HTERT RPE-1 (cell line): ENCODE results near the gene CPNE2.
"Not testable (repeated sequence)": the region's sequence is repeated elsewhere in the genome, so short reads cannot be mapped to it uniquely, and the experiment has no call there.

ENCODE experiments used
- in situ Hi-C: fragments of 300-500 bp; cut with MboI; formaldehyde crosslinking; loops from 4 replicates; pipeline ENCODE4 v1.14.3; 2020; ENCODE audit warnings: low sequenced_read_pairs

CPNE2 gene

GRCh38 chr16:57166451-57166850 is 74.1 kb downstream of the CPNE2 start:
- in situ Hi-C loops, result no loop called here

- in situ Hi-C loops, result no loop called here
Measured at GRCh38 chr16:57166951-57167350, 74.6 kb downstream of the CPNE2 start.

- in situ Hi-C loops, result no loop called here
Measured at GRCh38 chr16:57167538-57167937, 75.2 kb downstream of the CPNE2 start.

GRCh38 chr16:57167953-57168352 is 75.6 kb downstream of the CPNE2 start:
- in situ Hi-C loops, result no loop called here

GRCh38 chr16:57169327-57169726 is 76.9 kb downstream of the CPNE2 start:
- in situ Hi-C loops, result no loop called here

- in situ Hi-C loops, result no loop called here
Measured at GRCh38 chr16:57172721-57173290, 80.4 kb downstream of the CPNE2 start.

- in situ Hi-C loops, result no loop called here
Measured at GRCh38 chr16:57175896-57176295, 83.5 kb downstream of the CPNE2 start.

GRCh38 chr16:57178196-57178595 is 85.8 kb downstream of the CPNE2 start:
- in situ Hi-C loops, result no loop called here

- in situ Hi-C loops, result no loop called here
Measured at GRCh38 chr16:57178793-57179212, 86.4 kb downstream of the CPNE2 start.

- in situ Hi-C loops, result no loop called here
Measured at GRCh38 chr16:57179215-57179828, 86.9 kb downstream of the CPNE2 start.

- in situ Hi-C loops, result no loop called here
Measured at GRCh38 chr16:57184113-57184512, 91.7 kb downstream of the CPNE2 start.

GRCh38 chr16:57184887-57185445 is 92.6 kb downstream of the CPNE2 start:
- in situ Hi-C loops, result no loop called here

- in situ Hi-C loops, result no loop called here
Measured at GRCh38 chr16:57185446-57185944, 93.1 kb downstream of the CPNE2 start.

GRCh38 chr16:57185945-57186871 is 93.8 kb downstream of the CPNE2 start, which contains the start of the genes PSME3IP1 and RSPRY1:
Gene PSME3IP1, minus strand, starts transcription at chr16:57186039. Its CDS starts 12,185 bp downstream, at chr16:57173854.
Gene RSPRY1, plus strand, starts transcription at chr16:57186329. Its CDS starts 18,330 bp downstream, at chr16:57204659.
- in situ Hi-C loops, result no loop called here

- in situ Hi-C loops, result no loop called here
Measured at GRCh38 chr16:57186872-57187854, 94.8 kb downstream of the CPNE2 start.

- in situ Hi-C loops, result not testable (repeated sequence)
Measured at GRCh38 chr16:57187902-57188710, 95.7 kb downstream of the CPNE2 start.

- in situ Hi-C loops, result no loop called here
Measured at GRCh38 chr16:57188711-57189002, 96.3 kb downstream of the CPNE2 start.

GRCh38 chr16:57189527-57189926 is 97.1 kb downstream of the CPNE2 start:
- in situ Hi-C loops, result not testable (repeated sequence)

GRCh38 chr16:57190136-57190535 is 97.8 kb downstream of the CPNE2 start:
- in situ Hi-C loops, result no loop called here
